OCI-LY7 (cell line): Measurements from ENCODE around the gene CHCHD10.

Experiments used
- CTCF ChIP-seq: fragments of 200-600 bp; sonication (generic); conservative IDR thresholded peaks from 2 replicates; pipeline ENCODE4 v1.5.1; 2014; ENCODE audit warnings: mild to moderate bottlenecking, antibody characterized with exemption, low read length, moderate library complexity, mixed read lengths
- EZH2phosphoT487 ChIP-seq: fragments of 200-600 bp; sonication (generic); IDR thresholded peaks from 2 replicates; pipeline ENCODE4 v1.6.1; 2018; ENCODE audit warnings: low read depth, borderline replicate concordance, mild to moderate bottlenecking, mixed run types, antibody characterized with exemption, low read length, moderate library complexity, mixed read lengths

- no peak for TF ChIP-seq CTCF
- TF ChIP-seq EZH2phosphoT487 = no peak
Measured at GRCh38 chr22:23777776-23778576, 10.2 kb upstream of the CHCHD10 start.
